Inflammatory macrophage (primary cell): Measurements from ENCODE around the gene RGS6.

Experiments used
- DNase-seq, 2 donors: peaks; one replicate each; pipeline ENCODE4 v3.0.0-alpha.2; 2020 to 2022

The RGS6 gene

GRCh38 chr14:72535485-72535884 is 603.3 kb downstream of the RGS6 start:
- peak; percentile 73 to 89 for DNase-seq

GRCh38 chr14:72538387-72538786 is 606.2 kb downstream of the RGS6 start:
- DNase-seq = no peak

- DNase-seq = no peak
Observed at GRCh38 chr14:72539661-72540315, 607.6 kb downstream of the RGS6 start.

- DNase-seq = no peak
Observed at GRCh38 chr14:72540836-72541235, 608.6 kb downstream of the RGS6 start.

GRCh38 chr14:72541546-72541945 is 609.3 kb downstream of the RGS6 start:
- no peak for DNase-seq

- peak; percentile 54 to 57 for DNase-seq
Observed at GRCh38 chr14:72543341-72543740, 611.1 kb downstream of the RGS6 start.

GRCh38 chr14:72544615-72545387 is 612.6 kb downstream of the RGS6 start:
- no peak for DNase-seq

GRCh38 chr14:72545411-72546311 is 613.4 kb downstream of the RGS6 start:
- no peak for DNase-seq

- DNase-seq = no peak
Observed at GRCh38 chr14:72546344-72547016, 614.3 kb downstream of the RGS6 start.

GRCh38 chr14:72547999-72548398 is 615.8 kb downstream of the RGS6 start:
- DNase-seq = no peak

- DNase-seq = no peak
Observed at GRCh38 chr14:72549026-72549425, 616.8 kb downstream of the RGS6 start.

- DNase-seq = no peak
Observed at GRCh38 chr14:72549854-72550253, 617.6 kb downstream of the RGS6 start.

- DNase-seq = no peak
Observed at GRCh38 chr14:72550513-72550912, 618.3 kb downstream of the RGS6 start.

GRCh38 chr14:72552236-72552635 is 620.0 kb downstream of the RGS6 start:
- DNase-seq = no peak

- DNase-seq = no peak
Observed at GRCh38 chr14:72553161-72553560, 620.9 kb downstream of the RGS6 start.

GRCh38 chr14:72553656-72554055 is 621.4 kb downstream of the RGS6 start:
- DNase-seq = no peak

GRCh38 chr14:72554401-72554800 is 622.2 kb downstream of the RGS6 start:
- no peak for DNase-seq

- DNase-seq = no peak
Observed at GRCh38 chr14:72554994-72555608, 622.9 kb downstream of the RGS6 start.

GRCh38 chr14:72555609-72556000 is 623.4 kb downstream of the RGS6 start:
- DNase-seq = no peak

GRCh38 chr14:72557671-72558070 is 625.4 kb downstream of the RGS6 start:
- DNase-seq = no peak

GRCh38 chr14:72558721-72559120 is 626.5 kb downstream of the RGS6 start:
- no peak for DNase-seq

- DNase-seq = no peak
Observed at GRCh38 chr14:72559202-72559601, 627.0 kb downstream of the RGS6 start.
